GM20000 (cell line): ENCODE results near the gene SHQ1.

ENCODE experiments used
- DNase-seq: peaks from one replicate; pipeline ENCODE4 v3.0.0; 2012; ENCODE audit warnings: low spot score
- CTCF ChIP-seq: IDR thresholded peaks from 2 replicates; pipeline ENCODE4 v1.5.1; 2012; ENCODE audit warnings: mild to moderate bottlenecking, control low read depth; ENCODE audit errors: extremely low read depth, missing control alignments

SHQ1 gene

GRCh38 chr3:72761410-72761809, 86.8 kb downstream of the SHQ1 start:
- TF ChIP-seq CTCF, result no peak
- no peak for DNase-seq

- no peak for TF ChIP-seq CTCF
- DNase-seq, result no peak
Observed at GRCh38 chr3:72760225-72760624, 88.0 kb downstream of the SHQ1 start.

DNA sequence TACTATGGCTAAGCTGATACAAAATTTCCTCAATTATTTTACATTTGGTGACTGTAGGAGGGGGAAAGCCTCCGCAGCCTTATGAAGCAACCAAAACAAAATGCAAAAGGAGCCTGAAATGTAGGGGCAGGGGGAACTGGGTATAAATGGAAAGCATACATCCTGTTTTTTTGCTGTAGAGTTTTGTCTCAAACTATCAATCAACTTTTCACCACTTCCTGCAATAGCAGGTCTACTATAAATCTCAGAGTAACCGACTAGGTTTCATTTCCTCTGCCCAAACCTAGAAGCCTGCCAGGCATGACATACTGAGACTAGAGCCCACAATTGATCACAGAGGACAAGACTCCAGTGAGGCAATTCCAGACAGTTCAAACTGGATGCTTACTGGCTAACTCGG, 91.3 kb downstream of the SHQ1 start:
- peak; percentile 74 for DNase-seq
- no peak for TF ChIP-seq CTCF

GRCh38 chr3:72754582-72754981, 93.7 kb downstream of the SHQ1 start:
- no peak for TF ChIP-seq CTCF
- no peak for DNase-seq

- no peak for TF ChIP-seq CTCF
Observed at GRCh38 chr3:72753495-72753894, 94.8 kb downstream of the SHQ1 start.

DNA sequence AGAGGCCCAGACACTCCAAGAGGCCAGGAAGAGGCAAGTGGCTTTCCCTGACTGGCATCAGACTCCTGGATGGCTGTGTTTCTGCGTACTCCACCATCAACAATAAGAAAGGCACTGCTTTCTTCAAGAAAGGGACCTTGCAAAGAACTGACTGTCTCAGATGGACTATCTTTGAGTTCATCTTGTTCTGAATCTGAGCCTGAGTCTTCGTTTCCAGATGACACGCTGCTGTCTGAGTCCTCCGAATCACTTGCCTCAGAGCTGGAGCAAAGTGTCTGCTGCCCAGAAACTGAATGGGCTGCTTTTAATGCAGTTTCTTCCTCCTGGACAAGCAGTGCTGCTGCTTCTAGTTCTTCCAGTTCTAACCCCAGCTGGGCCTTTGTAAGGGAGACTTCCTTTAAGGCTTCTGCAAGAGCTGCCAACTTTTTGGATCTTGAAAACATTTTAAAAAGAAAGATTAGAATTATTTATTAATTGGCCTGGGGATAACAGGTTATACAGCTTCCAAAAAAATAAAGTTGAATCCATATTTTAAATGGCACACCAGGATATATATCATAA, 97.8 kb downstream of the SHQ1 start:
- no peak for DNase-seq
- TF ChIP-seq CTCF, result no peak

More at GRCh38 chr3:72753495-72753894, 94.8 kb downstream of the SHQ1 start:
- no peak for DNase-seq

DNA sequence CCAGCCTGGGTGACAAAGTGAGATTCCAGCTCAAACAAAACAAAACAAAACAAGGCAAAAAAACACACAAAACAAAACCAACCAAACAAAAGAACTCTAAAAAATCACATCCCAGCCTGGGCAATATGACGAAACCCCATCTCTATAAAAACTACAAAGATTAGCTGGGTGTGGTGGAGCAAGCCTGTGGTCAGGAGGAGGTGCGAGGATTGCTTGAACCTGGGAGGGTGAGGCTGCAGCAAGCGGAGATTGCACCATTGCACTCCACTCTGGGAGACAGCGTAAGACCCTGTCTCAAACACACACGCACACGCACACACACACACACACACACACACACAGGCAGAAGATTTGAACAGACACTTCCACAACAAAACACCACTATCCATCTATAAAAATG, 99.6 kb downstream of the SHQ1 start:
- TF ChIP-seq CTCF, result no peak
- no peak for DNase-seq
